Endodermal cell (in vitro differentiated cells): ENCODE data around the gene RAD54L2. TPM values are rescaled to one million over a fixed set of nuclear protein-coding genes. Genes with fewer than 3 reads are reported as not detected.

ENCODE experiments used
- DNase-seq: peaks from one replicate; pipeline ENCODE4 v3.0.0-alpha.2; 2017
- H3K27ac ChIP-seq: 2 replicates; pipeline ENCODE4 v1.5.1; 2013; ENCODE audit warnings: mild to moderate bottlenecking, low read depth, low read length, moderate library complexity
- H3K27me3 ChIP-seq: 2 replicates; pipeline ENCODE4 v1.6.1; 2013; ENCODE audit warnings: mild to moderate bottlenecking, low read length, moderate library complexity; ENCODE audit not compliant: insufficient read depth, control insufficient read depth, poor library complexity, severe bottlenecking
- H3K36me3 ChIP-seq: 2 replicates; pipeline ENCODE4 v1.7.0; 2013; ENCODE audit warnings: mild to moderate bottlenecking, low read length, moderate library complexity; ENCODE audit not compliant: control insufficient read depth, insufficient read depth
- H3K4me1 ChIP-seq: one replicate; pipeline ENCODE4 v1.7.0; 2013; ENCODE audit warnings: low read length; ENCODE audit not compliant: control insufficient read depth, insufficient read depth
- H3K4me3 ChIP-seq: 2 replicates; pipeline ENCODE4 v1.5.1; 2013; ENCODE audit warnings: mild to moderate bottlenecking, low read length, moderate library complexity
- H3K9ac ChIP-seq: 2 replicates; pipeline ENCODE4 v1.6.1; 2013; ENCODE audit warnings: mild to moderate bottlenecking, low read length, moderate library complexity; ENCODE audit not compliant: poor library complexity, severe bottlenecking; ENCODE audit errors: extremely low read depth
- H3K9me3 ChIP-seq: 2 replicates; pipeline ENCODE4 v1.6.1; 2013; ENCODE audit warnings: mild to moderate bottlenecking, low read length, moderate library complexity; ENCODE audit not compliant: control insufficient read depth
- H3K27ac Mint-ChIP-seq: 2 replicates; pipeline ENCODE4 v1.8.0; 2020; ENCODE audit warnings: mixed read lengths
- H3K27me3 Mint-ChIP-seq: 2 replicates; pipeline ENCODE4 v1.8.0; 2021; ENCODE audit warnings: mild to moderate bottlenecking, mixed read lengths; ENCODE audit not compliant: insufficient read depth
- H3K36me3 Mint-ChIP-seq: 2 replicates; pipeline ENCODE4 v1.8.0; 2020; ENCODE audit warnings: low read depth, mixed read lengths
- H3K4me1 Mint-ChIP-seq: 2 replicates; pipeline ENCODE4 v1.8.0; 2020; ENCODE audit warnings: mixed read lengths
- H3K4me3 Mint-ChIP-seq: 2 replicates; pipeline ENCODE4 v1.8.0; 2020; ENCODE audit warnings: mild to moderate bottlenecking, moderate library complexity, mixed read lengths
- H3K9me3 Mint-ChIP-seq: 2 replicates; pipeline ENCODE4 v1.8.0; 2020; ENCODE audit warnings: mild to moderate bottlenecking, mixed read lengths
- WGBS, 2 experiments: methylation state at CpG; one replicate each; pipeline versions ENCODE4 v1.1.5 to v1.1.7; 2013; ENCODE audit warnings: missing lambda C conversion rate in 2 of 2, mixed read lengths in 1 of 2; ENCODE audit not compliant: insufficient coverage in 1 of 2, insufficient read length in 1 of 2; 5-methylcytosine and 5-hydroxymethylcytosine counted together
- total RNA-seq, 2 donors: library from RNA; stranded (reverse); fragmentation: NEBNext Ultra II Directional in 1 of 2; extraction: Animal tissue kit (Norgen Biotek cat#: 25700) in 1 of 2; gene quantifications; 2 replicates in 1 of 2; 3 replicates in 1 of 2; pipeline ENCODE4 v1.2.1, GENCODE V29; 2021
- TF ChIP-seq, protein P1 (sequence below): fragments of 200-600 bp; sonication (generic); conservative IDR thresholded peaks from 2 replicates; pipeline ENCODE4 v1.5.0; 2021; ENCODE audit warnings: antibody characterized with exemption, mild to moderate bottlenecking

RAD54L2 gene
- total RNA-seq, 2 donors from 2014 or later: 54.1 to 56.4 TPM

DNA sequence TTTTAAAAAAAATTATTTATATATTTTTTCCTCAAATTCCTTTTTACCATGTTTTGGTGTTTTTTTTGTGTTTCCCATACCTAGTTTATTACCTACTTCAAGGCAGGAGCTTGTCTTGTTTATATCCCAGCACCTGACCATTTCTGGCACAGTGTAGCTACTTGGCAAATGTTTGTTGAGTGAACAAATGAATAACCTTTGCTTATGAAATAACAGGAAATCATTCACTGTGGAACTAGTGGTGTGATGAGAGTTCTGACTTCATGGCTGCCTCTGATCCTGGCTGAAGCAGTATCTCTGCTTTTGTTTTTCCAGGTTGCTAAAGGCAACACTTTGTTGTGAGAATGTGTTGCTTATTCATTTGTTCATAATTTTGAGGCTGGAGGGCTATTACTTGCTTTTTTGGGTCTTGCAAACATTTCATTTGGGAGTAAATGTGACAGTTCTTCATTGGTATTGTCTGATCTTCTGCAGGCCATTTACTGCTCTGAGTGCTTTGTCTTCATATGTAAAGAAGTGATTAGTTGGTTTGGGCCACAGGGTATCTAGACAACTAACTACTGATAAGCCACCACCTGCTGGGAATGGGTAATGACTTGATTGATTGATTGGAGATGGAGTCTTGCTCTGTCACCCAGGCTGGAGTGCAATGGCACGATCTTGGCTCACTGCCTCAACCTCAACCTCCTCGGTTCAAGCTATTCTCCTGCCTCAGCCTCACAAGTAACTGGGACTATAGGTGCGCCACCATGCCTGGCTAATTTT is 5.7 kb downstream of the RAD54L2 start:
- peak overlapping the region; percentile 12 for H3K9ac ChIP-seq
- peaks cover 16% of the 10 kb centered on the region for H3K36me3 ChIP-seq
- peaks cover 5% of the 10 kb centered on the region for H3K9me3 ChIP-seq
- Mint-ChIP-seq H3K4me3 (no peak overlapping the region), H3K27ac (peak overlapping the region; percentile 93), H3K27me3 (no peaks in the 10 kb centered on the region), H3K36me3 (peaks cover 26% of the 10 kb centered on the region), H3K9me3 (no peaks in the 10 kb centered on the region), H3K4me1 (peaks cover 43% of the 10 kb centered on the region)
- H3K27me3 ChIP-seq: no peaks in the 10 kb centered on the region
- H3K4me1 ChIP-seq: peaks cover 4% of the 10 kb centered on the region
- peak; percentile 75 for DNase-seq
- H3K27ac ChIP-seq: peak overlapping the region; percentile 40
- WGBS, 2 experiments: 68 to 80% methylated on average over 3 of the region's 3 CpGs
- TF ChIP-seq, protein P1, sequence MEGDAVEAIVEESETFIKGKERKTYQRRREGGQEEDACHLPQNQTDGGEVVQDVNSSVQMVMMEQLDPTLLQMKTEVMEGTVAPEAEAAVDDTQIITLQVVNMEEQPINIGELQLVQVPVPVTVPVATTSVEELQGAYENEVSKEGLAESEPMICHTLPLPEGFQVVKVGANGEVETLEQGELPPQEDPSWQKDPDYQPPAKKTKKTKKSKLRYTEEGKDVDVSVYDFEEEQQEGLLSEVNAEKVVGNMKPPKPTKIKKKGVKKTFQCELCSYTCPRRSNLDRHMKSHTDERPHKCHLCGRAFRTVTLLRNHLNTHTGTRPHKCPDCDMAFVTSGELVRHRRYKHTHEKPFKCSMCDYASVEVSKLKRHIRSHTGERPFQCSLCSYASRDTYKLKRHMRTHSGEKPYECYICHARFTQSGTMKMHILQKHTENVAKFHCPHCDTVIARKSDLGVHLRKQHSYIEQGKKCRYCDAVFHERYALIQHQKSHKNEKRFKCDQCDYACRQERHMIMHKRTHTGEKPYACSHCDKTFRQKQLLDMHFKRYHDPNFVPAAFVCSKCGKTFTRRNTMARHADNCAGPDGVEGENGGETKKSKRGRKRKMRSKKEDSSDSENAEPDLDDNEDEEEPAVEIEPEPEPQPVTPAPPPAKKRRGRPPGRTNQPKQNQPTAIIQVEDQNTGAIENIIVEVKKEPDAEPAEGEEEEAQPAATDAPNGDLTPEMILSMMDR: no peak
- H3K4me3 ChIP-seq: peak overlapping the region; percentile 52

DNA sequence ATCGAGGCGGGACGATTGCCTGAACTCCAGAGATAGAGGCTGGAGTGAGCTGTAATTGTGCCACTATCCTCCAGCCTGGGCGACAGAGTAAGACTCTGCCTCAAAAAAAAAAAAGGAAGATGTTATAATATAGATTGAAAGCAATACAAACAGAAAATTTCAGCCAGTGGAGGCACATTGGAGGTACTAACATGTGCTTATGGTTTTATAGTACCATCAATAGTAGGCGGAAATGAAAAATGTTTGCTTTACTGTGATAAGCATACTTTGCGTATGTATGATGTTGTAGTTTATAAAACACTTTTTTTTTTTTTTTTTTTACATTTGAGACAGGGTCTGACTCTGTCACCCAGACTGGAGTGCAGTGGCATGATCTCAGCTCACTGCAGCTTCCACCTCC is 8.8 kb downstream of the RAD54L2 start:
- Histone ChIP-seq H3K9ac (no peak overlapping the region), H3K27ac (no peak overlapping the region), H3K36me3 (peaks cover 9% of the 10 kb centered on the region), H3K4me1 (peaks cover 4% of the 10 kb centered on the region), H3K9me3 (no peaks in the 10 kb centered on the region), H3K27me3 (no peaks in the 10 kb centered on the region), H3K4me3 (no peak overlapping the region)
- Mint-ChIP-seq H3K36me3 (peaks cover 23% of the 10 kb centered on the region), H3K27me3 (no peaks in the 10 kb centered on the region), H3K4me3 (no peak overlapping the region), H3K27ac (no peak overlapping the region), H3K9me3 (no peaks in the 10 kb centered on the region), H3K4me1 (peaks cover 25% of the 10 kb centered on the region)
- TF ChIP-seq, protein P1: no peak
- DNase-seq: no peak
- WGBS, 2 experiments: 95 to 98% methylated on average over 4 to 5 of the region's 6 CpGs

DNA sequence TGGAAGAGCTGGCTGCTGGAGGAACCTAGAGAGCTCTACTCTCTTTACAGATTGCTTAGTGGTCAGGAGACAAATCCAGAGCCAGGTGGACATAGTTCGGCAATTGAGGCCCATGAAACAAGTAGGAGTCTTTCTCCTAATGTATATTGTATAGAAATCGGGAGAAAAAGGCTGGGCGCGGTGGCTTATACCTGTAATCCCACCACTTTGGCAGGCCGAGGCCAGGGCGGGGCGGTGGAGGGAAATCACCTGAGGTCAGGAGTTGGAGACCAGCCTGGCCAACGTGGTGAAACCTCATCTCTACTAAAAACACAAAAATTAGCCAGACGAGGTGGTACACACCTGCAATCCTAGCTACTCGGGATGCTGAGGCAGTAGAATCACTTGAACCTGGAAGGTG is 10.8 kb downstream of the RAD54L2 start:
- H3K4me1 ChIP-seq: no peaks in the 10 kb centered on the region
- H3K27ac ChIP-seq: no peak overlapping the region
- H3K27me3 ChIP-seq: no peaks in the 10 kb centered on the region
- peaks cover 18% of the 10 kb centered on the region for H3K36me3 ChIP-seq
- H3K4me1 Mint-ChIP-seq: peaks cover 10% of the 10 kb centered on the region
- no peak overlapping the region for H3K9ac ChIP-seq
- H3K36me3 Mint-ChIP-seq: peaks cover 30% of the 10 kb centered on the region
- TF ChIP-seq, protein P1: no peak
- H3K4me3 Mint-ChIP-seq: no peak overlapping the region
- no peak overlapping the region for H3K27ac Mint-ChIP-seq
- no peaks in the 10 kb centered on the region for H3K27me3 Mint-ChIP-seq
- no peaks in the 10 kb centered on the region for H3K9me3 ChIP-seq
- no peaks in the 10 kb centered on the region for H3K9me3 Mint-ChIP-seq
- WGBS, 2 experiments: 94% methylated on average over 4 to 10 of the region's 10 CpGs
- DNase-seq: no peak
- no peak overlapping the region for H3K4me3 ChIP-seq
